ENCODE data around the gene BORCS5. TPM values are rescaled to one million over a fixed set of nuclear protein-coding genes. Genes with fewer than 3 reads are reported as not detected.

The BORCS5 gene
- total and polyA plus RNA-seq, 2 of the 8 experiments (the other 6 are each of a cell fraction or from before 2014, with no cell fraction given) = 8.3 to 17.4 TPM

DNA sequence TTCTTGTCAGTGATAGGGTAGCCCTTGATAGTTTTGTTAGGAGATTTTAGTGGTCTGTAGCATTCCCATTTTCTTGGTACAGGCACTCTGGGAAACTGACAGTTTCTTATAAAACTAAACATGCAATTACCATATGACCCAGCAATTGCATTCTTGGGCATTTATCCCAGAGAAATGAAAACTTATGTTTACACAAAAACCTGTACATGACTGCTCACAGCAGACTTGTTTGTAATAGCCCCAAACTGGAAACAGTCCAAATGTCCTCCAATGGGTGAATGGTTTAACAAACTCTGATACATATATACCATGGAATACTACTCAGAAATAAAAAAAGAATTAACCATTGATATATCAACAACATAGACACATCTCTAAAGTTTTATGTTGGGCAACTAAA is 75.5 kb downstream of the BORCS5 start:
- Histone ChIP-seq H3K56ac (replicated peaks; ENCODE audit: insufficient read length, low read depth, low read length) (no peak overlapping the region), H3K9me3 (ENCODE audit: insufficient read depth in 2 of 2, low read depth in 1 of 2, low read length in 1 of 2) (no peaks in the 10 kb centered on the region), H2AK5ac (ENCODE audit: low read depth, low read length) (no peak overlapping the region), H3K27ac (ENCODE audit: low read depth, low read length) (no peak overlapping the region), H3K4me1 (replicated peaks in 1 of 4; ENCODE audit: control insufficient read depth in 3 of 4, insufficient read depth in 4 of 4, low read length in 3 of 4) (no peaks in the 10 kb centered on the region), H3K79me1 (ENCODE audit: low read depth, low read length) (no peaks in the 10 kb centered on the region), H3K23me2 (ENCODE audit: low read depth, low read length) (no peaks in the 10 kb centered on the region), H3K9ac (replicated peaks in 1 of 4; ENCODE audit: extremely low read depth in 1 of 4, low read depth in 3 of 4, low read length in 3 of 4) (no peak overlapping the region), H2AFZ (ENCODE audit: low read length) (no peak overlapping the region), H3K23ac (ENCODE audit: insufficient read length) (no peak overlapping the region), H2BK120ac (replicated peaks; ENCODE audit: low read depth, low read length) (no peak overlapping the region), H4K8ac (ENCODE audit: extremely low read depth, insufficient read depth, low read length) (no peak overlapping the region), H3K79me2 (ENCODE audit: control insufficient read depth in 1 of 2, insufficient read depth in 2 of 2, low read length in 2 of 2) (no peaks in the 10 kb centered on the region), H4K91ac (replicated peaks; ENCODE audit: insufficient read length, low read length) (no peak overlapping the region), H3K27me3 (replicated peaks in 1 of 4; ENCODE audit: control insufficient read depth in 3 of 4, extremely low read depth in 1 of 4, insufficient read depth in 3 of 4, low read length in 3 of 4) (no peaks in the 10 kb centered on the region), H3K4ac (replicated peaks; ENCODE audit: insufficient read length, low read depth, low read length) (no peak overlapping the region), H4K5ac (ENCODE audit: insufficient read length, low read depth, low read length) (no peak overlapping the region), H3K14ac (ENCODE audit: insufficient read length) (no peak overlapping the region), H3K18ac (ENCODE audit: extremely low read depth, low read length) (no peak overlapping the region), H2BK5ac (ENCODE audit: low read depth, low read length) (no peak overlapping the region), H2BK20ac (ENCODE audit: low read length) (no peak overlapping the region), H2BK15ac (ENCODE audit: low read length) (no peak overlapping the region), H3K4me3 (ENCODE audit: extremely low read depth in 1 of 4, insufficient read depth in 2 of 4, low read depth in 3 of 4, low read length in 4 of 4) (no peak overlapping the region), H3K36me3 (ENCODE audit: control insufficient read depth in 2 of 4, insufficient read depth in 4 of 4, low read length in 3 of 4) (peaks cover 0 to 9% (median 2%) of the 10 kb centered on the region in 4 experiments; a peak in 2 of 8 replicates), H2BK12ac (ENCODE audit: low read depth, low read length) (no peak overlapping the region), H4K20me1 (replicated peaks in 1 of 2; ENCODE audit: control insufficient read depth in 1 of 2, insufficient read depth in 2 of 2, low read length in 2 of 2) (peaks cover 0 to 2% of the 10 kb centered on the region in 2 experiments), H3K4me2 (ENCODE audit: insufficient read depth in 1 of 2, low read depth in 2 of 2, low read length in 2 of 2) (no peak overlapping the region)
- ChIA-PET CTCF (ENCODE audit: partially characterized antibody) (no interaction called here), POLR2A (ENCODE audit: partially characterized antibody) (no interaction called here)
- FAIRE-seq = no peak
- DNase-seq (ENCODE audit: low read depth in 1 of 2, low spot score in 2 of 2) = no peak
- TF ChIP-seq NRF1 (IDR thresholded peaks at IDR 0.05; ENCODE audit: low read depth, low read length) (no peak), RAD21 (IDR thresholded peaks at IDR 0.05 in 1 of 2, conservative IDR thresholded peaks at IDR 0.05 in 1 of 2; ENCODE audit: low read depth in 2 of 2, low read length in 2 of 2) (no peak), BACH1 (IDR thresholded peaks at IDR 0.05; ENCODE audit: low read length) (no peak), MAFK (IDR thresholded peaks at IDR 0.05; ENCODE audit: low read depth, low read length) (no peak), CBX5 (IDR thresholded peaks at IDR 0.05; ENCODE audit: low read depth, low read length) (no peak), KDM1A (IDR thresholded peaks at IDR 0.05; ENCODE audit: borderline replicate concordance, low read length) (no peak), POLR2A (IDR thresholded peaks at IDR 0.05; ENCODE audit: control extremely low read depth in 1 of 2, low read depth in 2 of 2, low read length in 2 of 2) (no peak), SIX5 (IDR thresholded peaks at IDR 0.05; ENCODE audit: low read depth, low read length) (no peak), TEAD4 (IDR thresholded peaks at IDR 0.05; ENCODE audit: low read depth, low read length) (no peak), CTBP2 (IDR thresholded peaks at IDR 0.05; ENCODE audit: borderline replicate concordance, insufficient read depth, insufficient read length, low read length) (no peak)
- TF ChIP-seq, protein P1, sequence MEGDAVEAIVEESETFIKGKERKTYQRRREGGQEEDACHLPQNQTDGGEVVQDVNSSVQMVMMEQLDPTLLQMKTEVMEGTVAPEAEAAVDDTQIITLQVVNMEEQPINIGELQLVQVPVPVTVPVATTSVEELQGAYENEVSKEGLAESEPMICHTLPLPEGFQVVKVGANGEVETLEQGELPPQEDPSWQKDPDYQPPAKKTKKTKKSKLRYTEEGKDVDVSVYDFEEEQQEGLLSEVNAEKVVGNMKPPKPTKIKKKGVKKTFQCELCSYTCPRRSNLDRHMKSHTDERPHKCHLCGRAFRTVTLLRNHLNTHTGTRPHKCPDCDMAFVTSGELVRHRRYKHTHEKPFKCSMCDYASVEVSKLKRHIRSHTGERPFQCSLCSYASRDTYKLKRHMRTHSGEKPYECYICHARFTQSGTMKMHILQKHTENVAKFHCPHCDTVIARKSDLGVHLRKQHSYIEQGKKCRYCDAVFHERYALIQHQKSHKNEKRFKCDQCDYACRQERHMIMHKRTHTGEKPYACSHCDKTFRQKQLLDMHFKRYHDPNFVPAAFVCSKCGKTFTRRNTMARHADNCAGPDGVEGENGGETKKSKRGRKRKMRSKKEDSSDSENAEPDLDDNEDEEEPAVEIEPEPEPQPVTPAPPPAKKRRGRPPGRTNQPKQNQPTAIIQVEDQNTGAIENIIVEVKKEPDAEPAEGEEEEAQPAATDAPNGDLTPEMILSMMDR (IDR thresholded peaks at IDR 0.05; ENCODE audit: control extremely low read depth in 1 of 3, insufficient read depth in 1 of 3, low read depth in 1 of 3, low read length in 3 of 3) = no peak
- TF ChIP-seq, protein P2, sequence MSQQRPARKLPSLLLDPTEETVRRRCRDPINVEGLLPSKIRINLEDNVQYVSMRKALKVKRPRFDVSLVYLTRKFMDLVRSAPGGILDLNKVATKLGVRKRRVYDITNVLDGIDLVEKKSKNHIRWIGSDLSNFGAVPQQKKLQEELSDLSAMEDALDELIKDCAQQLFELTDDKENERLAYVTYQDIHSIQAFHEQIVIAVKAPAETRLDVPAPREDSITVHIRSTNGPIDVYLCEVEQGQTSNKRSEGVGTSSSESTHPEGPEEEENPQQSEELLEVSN (IDR thresholded peaks at IDR 0.05) = no peak
